WI38 (cell line): ENCODE results near the gene ZNF474.

ENCODE experiments used
- H3K4me3 ChIP-seq: 2 replicates; pipeline ENCODE4 v1.5.1; 2011; ENCODE audit warnings: low read depth, mild to moderate bottlenecking, control low read depth, low read length
- CTCF ChIP-seq: IDR thresholded peaks from 2 replicates; pipeline ENCODE4 v1.5.1; 2012; ENCODE audit warnings: low read depth, mild to moderate bottlenecking, control low read depth, low read length

ZNF474 gene

GRCh38 chr5:122190156-122190555 lies 60.8 kb downstream of the ZNF474 start:
- TF ChIP-seq CTCF = no peak

GRCh38 chr5:122192497-122193496 lies 63.5 kb downstream of the ZNF474 start:
- no peak overlapping the region for H3K4me3 ChIP-seq
- no peak; the same call in 1 of the 2 replicates for TF ChIP-seq CTCF

More at GRCh38 chr5:122190156-122190555, 60.8 kb downstream of the ZNF474 start:
- H3K4me3 ChIP-seq = no peak overlapping the region

- TF ChIP-seq CTCF = peak; percentile 63
Observed at GRCh38 chr5:122195802-122196394, 66.6 kb downstream of the ZNF474 start.

GRCh38 chr5:122199146-122199545 lies 69.8 kb downstream of the ZNF474 start:
- no peak overlapping the region for H3K4me3 ChIP-seq
- TF ChIP-seq CTCF = no peak

More at GRCh38 chr5:122195802-122196394, 66.6 kb downstream of the ZNF474 start:
- no peak overlapping the region for H3K4me3 ChIP-seq

GRCh38 chr5:122200450-122200849 lies 71.1 kb downstream of the ZNF474 start:
- no peak for TF ChIP-seq CTCF
- H3K4me3 ChIP-seq = no peak overlapping the region

GRCh38 chr5:122200865-122201264 lies 71.5 kb downstream of the ZNF474 start:
- TF ChIP-seq CTCF = no peak
- H3K4me3 ChIP-seq = no peak overlapping the region

GRCh38 chr5:122201365-122201764 lies 72.0 kb downstream of the ZNF474 start:
- no peak for TF ChIP-seq CTCF
- H3K4me3 ChIP-seq = no peak overlapping the region
